Brain microvascular endothelial cell (primary cell): ENCODE measurements around the gene CLDN7.

ENCODE experiments used
- DNase-seq: peaks from one replicate; pipeline ENCODE4 v3.0.0-alpha.2; 2020
- H3K27ac ChIP-seq: fragments of 250-450 bp; sonication (Bioruptor Pico); 2 replicates; pipeline ENCODE4 v1.5.1; 2020; ENCODE audit warnings: mild to moderate bottlenecking, moderate library complexity
- H3K27me3 ChIP-seq: fragments of 250-450 bp; sonication (Bioruptor Pico); replicated peaks from 2 replicates; pipeline ENCODE4 v1.5.1; 2020; ENCODE audit warnings: mild to moderate bottlenecking
- H3K36me3 ChIP-seq: fragments of 250-450 bp; sonication (Bioruptor Pico); replicated peaks from 2 replicates; pipeline ENCODE4 v1.5.1; 2020; ENCODE audit warnings: mild to moderate bottlenecking
- H3K4me3 ChIP-seq: 2 replicates; pipeline ENCODE4 v1.5.1; 2011; ENCODE audit warnings: low read depth, mild to moderate bottlenecking, control low read depth, low read length, moderate library complexity
- in situ Hi-C: cut with HindIII; loops from 2 replicates; pipeline ENCODE4 v1.10.0; 2017; ENCODE audit warnings: low sequenced_read_pairs, low pct_ligation_motif_present
- TF ChIP-seq, protein P1 (sequence below): IDR thresholded peaks from 2 replicates; pipeline ENCODE4 v1.5.1; 2011; ENCODE audit warnings: low read depth, mild to moderate bottlenecking, moderate library complexity, low read length, control low read depth, inconsistent platforms; ENCODE audit errors: missing control alignments

Gene CLDN7

GRCh38 chr17:7263801-7264078 is 1.5 kb upstream of the CLDN7 start:
- no peak for DNase-seq
- TF ChIP-seq, protein P1, sequence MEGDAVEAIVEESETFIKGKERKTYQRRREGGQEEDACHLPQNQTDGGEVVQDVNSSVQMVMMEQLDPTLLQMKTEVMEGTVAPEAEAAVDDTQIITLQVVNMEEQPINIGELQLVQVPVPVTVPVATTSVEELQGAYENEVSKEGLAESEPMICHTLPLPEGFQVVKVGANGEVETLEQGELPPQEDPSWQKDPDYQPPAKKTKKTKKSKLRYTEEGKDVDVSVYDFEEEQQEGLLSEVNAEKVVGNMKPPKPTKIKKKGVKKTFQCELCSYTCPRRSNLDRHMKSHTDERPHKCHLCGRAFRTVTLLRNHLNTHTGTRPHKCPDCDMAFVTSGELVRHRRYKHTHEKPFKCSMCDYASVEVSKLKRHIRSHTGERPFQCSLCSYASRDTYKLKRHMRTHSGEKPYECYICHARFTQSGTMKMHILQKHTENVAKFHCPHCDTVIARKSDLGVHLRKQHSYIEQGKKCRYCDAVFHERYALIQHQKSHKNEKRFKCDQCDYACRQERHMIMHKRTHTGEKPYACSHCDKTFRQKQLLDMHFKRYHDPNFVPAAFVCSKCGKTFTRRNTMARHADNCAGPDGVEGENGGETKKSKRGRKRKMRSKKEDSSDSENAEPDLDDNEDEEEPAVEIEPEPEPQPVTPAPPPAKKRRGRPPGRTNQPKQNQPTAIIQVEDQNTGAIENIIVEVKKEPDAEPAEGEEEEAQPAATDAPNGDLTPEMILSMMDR: no peak
- in situ Hi-C loops: no loop called here
- peaks cover 7% of the 10 kb centered on the region for H3K36me3 ChIP-seq
- no peaks in the 10 kb centered on the region for H3K27me3 ChIP-seq
- no peak overlapping the region for H3K27ac ChIP-seq
- H3K4me3 ChIP-seq: no peak overlapping the region

DNA sequence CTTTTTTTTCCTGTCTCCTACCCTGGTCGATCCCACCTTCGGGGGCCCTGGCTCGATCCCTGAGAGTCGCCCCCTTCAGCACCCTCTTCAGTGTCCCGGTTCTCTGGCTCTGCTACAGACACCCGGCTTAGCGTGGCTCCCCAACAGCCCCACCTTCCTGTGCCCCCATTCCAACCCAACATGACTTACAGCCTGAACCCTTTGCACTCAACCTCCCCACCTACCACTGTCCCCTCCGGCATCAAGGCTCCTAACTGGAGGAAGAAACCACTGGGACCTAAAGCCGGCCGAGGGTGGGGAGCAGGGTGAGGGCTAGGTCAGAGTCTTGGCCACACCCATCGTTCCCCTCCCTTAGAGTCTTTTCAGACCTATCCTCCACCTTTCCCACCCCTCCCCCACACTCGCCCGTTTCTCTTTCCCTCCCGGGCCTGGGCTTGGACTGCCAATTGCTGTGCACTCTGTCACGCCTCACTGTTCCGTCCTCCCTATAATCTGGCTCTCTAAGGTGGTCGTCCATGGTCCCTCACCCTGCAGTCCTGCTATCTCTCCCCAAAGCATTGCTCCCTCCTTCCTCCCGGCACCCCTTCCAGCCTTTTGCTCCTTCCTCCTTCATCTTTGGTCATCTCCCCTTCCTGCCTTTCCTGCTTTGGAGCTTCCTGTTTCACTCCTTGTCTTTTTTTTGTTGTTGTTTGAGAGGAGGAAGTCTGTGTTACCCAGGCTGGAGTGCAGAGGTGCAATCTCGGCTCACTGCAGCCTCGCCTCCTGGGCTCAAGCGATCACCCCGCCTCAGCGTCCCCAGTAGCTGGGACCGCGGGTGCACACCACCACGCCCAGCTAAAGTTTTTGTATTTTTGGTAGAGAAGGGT is 890 bp upstream of the CLDN7 start:
- DNase-seq: no peak
- Histone ChIP-seq H3K4me3 (no peak overlapping the region), H3K27me3 (no peaks in the 10 kb centered on the region)

GRCh38 chr17:7261379-7262191 is 693 bp downstream of the CLDN7 start:
- no peak overlapping the region for H3K27ac ChIP-seq
- DNase-seq: no peak
- H3K4me3 ChIP-seq: peak overlapping the region; percentile 47
- TF ChIP-seq, protein P1: no peak
- in situ Hi-C loops: no loop called here
- peaks cover 24% of the 10 kb centered on the region for H3K36me3 ChIP-seq
- no peaks in the 10 kb centered on the region for H3K27me3 ChIP-seq

More for the DNA sequence above, 890 bp upstream of the CLDN7 start:
- TF ChIP-seq, protein P1: no peak
- no peak overlapping the region for H3K27ac ChIP-seq
- H3K36me3 ChIP-seq: peaks cover 12% of the 10 kb centered on the region
- in situ Hi-C loops: no loop called here

DNA sequence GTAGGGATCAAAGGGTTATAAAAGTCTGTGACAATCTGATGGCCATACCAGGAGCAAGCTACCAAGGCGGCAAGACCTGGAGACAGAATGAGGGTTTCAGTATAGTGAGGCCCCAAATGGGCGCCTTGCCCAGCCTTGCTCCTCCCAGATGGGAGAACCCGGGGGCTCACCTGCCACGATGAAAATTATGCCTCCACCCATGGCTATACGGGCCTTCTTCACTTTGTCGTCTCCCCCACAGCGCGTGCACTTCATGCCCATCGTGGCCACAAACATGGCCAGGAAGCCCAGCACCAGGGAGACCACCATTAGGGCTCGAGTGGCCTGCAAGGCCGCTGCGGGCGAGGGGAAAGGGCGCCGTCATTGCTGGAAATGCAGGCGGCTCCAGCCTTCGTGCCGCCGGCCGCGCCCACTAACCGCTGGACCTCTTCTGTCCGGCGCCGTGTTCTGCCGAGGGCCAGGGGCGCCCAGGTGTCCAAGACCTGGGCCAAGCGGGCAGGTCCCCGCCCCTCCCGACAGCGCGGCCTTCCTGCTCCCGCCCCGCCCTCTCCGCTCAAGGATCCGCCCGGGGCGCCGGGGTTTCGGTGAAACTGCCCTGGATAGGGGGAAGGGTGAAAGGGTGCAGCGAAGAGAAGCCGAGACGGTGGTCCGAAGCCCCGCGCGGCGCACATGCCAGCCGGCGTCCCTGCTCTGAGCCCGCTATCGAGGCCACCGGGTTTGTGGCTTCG is 1.5 kb downstream of the CLDN7 start:
- Histone ChIP-seq H3K4me3 (peak overlapping the region; percentile 47), H3K36me3 (peaks cover 27% of the 10 kb centered on the region), H3K27me3 (no peaks in the 10 kb centered on the region), H3K27ac (no peak overlapping the region)
- DNase-seq: no peak
- TF ChIP-seq, protein P1: no peak
- in situ Hi-C loops: no loop called here

- H3K27ac ChIP-seq: no peak overlapping the region
- no peaks in the 10 kb centered on the region for H3K27me3 ChIP-seq
- H3K36me3 ChIP-seq: peaks cover 34% of the 10 kb centered on the region
- DNase-seq: no peak
- TF ChIP-seq, protein P1: no peak
- H3K4me3 ChIP-seq: no peak overlapping the region
- in situ Hi-C loops: no loop called here
Measured at GRCh38 chr17:7260151-7260550, 2.1 kb downstream of the CLDN7 start.
